Lung (tissue), 12 donors: ENCODE measurements around the gene PCLO. TPM values are rescaled to one million over a fixed set of nuclear protein-coding genes. Genes with fewer than 3 reads are reported as not detected.

Source experiments
- ATAC-seq: fragments of 200-7000 bp; cut with Tn5 transposase; one replicate; pipeline ENCODE4 v1.9.1; 2020; ENCODE audit warnings: moderate number of reproducible peaks; ENCODE audit not compliant: insufficient read depth, low FRiP score
- DNase-seq, 3 donors: peaks; one replicate each; pipeline ENCODE4 v3.0.0-alpha.2; 2013 to 2017
- H3K27ac ChIP-seq, 2 donors: one replicate each; pipeline ENCODE4 v1.5.1; 2013; ENCODE audit warnings: mild to moderate bottlenecking in 2 of 2, moderate library complexity in 2 of 2, control low read depth in 1 of 2, inconsistent platforms in 1 of 2, low read depth in 1 of 2, low read length in 1 of 2
- H3K27me3 ChIP-seq, 3 donors: one replicate each; pipeline ENCODE4 v1.5.1; 2013; ENCODE audit warnings: low read length in 2 of 3; ENCODE audit not compliant: control insufficient read depth in 3 of 3, insufficient read depth in 3 of 3
- H3K36me3 ChIP-seq, 4 donors: one replicate each; pipeline ENCODE4 v1.5.1; 2013; ENCODE audit warnings: low read length in 4 of 4, mild to moderate bottlenecking in 1 of 4, moderate library complexity in 1 of 4; ENCODE audit not compliant: control insufficient read depth in 4 of 4, insufficient read depth in 4 of 4
- H3K4me1 ChIP-seq, 5 donors: one replicate each; pipeline ENCODE4 v1.5.1; 2013; ENCODE audit warnings: low read length in 5 of 5, mild to moderate bottlenecking in 2 of 5, moderate library complexity in 1 of 5; ENCODE audit not compliant: control insufficient read depth in 5 of 5, insufficient read depth in 5 of 5
- H3K4me3 ChIP-seq: one replicate; pipeline ENCODE4 v1.5.1; 2013; ENCODE audit warnings: mild to moderate bottlenecking, control low read depth, moderate library complexity
- H3K9ac ChIP-seq, 2 donors: one replicate each; pipeline ENCODE4 v1.5.1; 2013; ENCODE audit warnings: low read length in 2 of 2, control low read depth in 1 of 2; ENCODE audit not compliant: insufficient read depth in 1 of 2
- H3K9me3 ChIP-seq, 4 donors: one replicate each; pipeline ENCODE4 v1.5.1; 2013; ENCODE audit warnings: low read length in 3 of 4, mild to moderate bottlenecking in 1 of 4, moderate library complexity in 1 of 4; ENCODE audit not compliant: control insufficient read depth in 4 of 4, insufficient read depth in 3 of 4
- WGBS, 2 donors: extraction: QIAGEN DNeasy Blood & Tissue Kit; methylation state at CpG; one replicate each; pipeline ENCODE4 v1.1.7; 2013; 5-methylcytosine and 5-hydroxymethylcytosine counted together
- polyA plus RNA-seq, 2 donors: library from polyadenylated mRNA; stranded (reverse); fragments of 200-250 nt; gene quantifications; one replicate each; pipeline ENCODE4 v1.2.1, GENCODE V29; 2013
- total RNA-seq, 2 donors: library from RNA; depleted of rRNA in 1 of 2; stranded (reverse); fragments of >200 nt in 1 of 2; gene quantifications; one replicate each; pipeline ENCODE4 v1.2.1, GENCODE V29; 2014 to 2021
- TF ChIP-seq, protein P1 (sequence below): IDR thresholded peaks from 2 replicates; pipeline ENCODE4 v1.5.1; 2012; ENCODE audit warnings: mild to moderate bottlenecking; ENCODE audit errors: control extremely low read depth, extremely low read depth
- donor health status: control.
- donor health status: control.
- donor health status: Bipolar disorder and iron deficiency.
- donor health status: healthy.
- donor health status: DM: yes; HTN: yes; CAD: no.

The PCLO gene
- total and polyA plus RNA-seq, 4 donors = 1.0 to 8.3 (median 3.7) TPM

DNA sequence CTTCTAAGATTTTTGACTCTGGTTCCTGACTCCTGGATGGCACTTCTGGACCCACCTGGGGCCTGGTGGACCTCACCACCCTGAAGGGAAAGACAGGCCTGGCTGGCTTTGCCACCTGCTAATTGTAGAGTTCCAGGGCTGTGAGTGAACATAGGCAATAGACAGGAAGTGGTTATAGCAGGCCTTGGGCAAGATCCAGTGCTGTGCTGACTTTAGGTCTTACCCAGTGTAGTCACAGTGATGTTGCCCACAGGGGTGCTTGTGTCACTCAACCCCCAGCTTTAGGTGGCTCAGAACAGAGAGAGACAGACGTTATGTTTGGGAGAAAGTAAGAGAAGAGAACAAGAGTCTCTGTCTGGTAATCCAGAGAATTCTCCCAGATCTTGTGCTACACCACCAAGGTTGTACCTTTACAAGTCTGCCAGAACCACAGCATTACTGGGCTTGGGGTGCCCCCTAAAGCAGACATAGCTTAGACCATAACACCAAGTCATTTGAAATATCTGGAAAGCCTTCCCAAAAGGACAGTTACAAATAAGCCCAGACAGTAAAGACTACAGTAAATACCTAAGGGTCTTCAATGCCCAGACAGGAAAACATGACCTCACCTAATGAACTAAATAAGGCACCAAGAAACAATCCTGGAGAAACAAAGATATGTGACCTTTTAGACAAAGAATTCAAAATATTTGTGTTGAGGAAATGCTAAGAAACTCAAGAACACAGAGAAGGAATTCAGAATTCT, 303.4 kb downstream of the PCLO start:
- Histone ChIP-seq H3K4me1 (no peaks in the 10 kb centered on the region), H3K27ac (no peak overlapping the region), H3K9ac (no peak overlapping the region), H3K36me3 (no peaks in the 10 kb centered on the region), H3K27me3 (no peaks in the 10 kb centered on the region), H3K9me3 (no peaks in the 10 kb centered on the region), H3K4me3 (no peak overlapping the region)
- DNase-seq (no peak), ATAC-seq (no peak)
- 67 to 79% methylated on average over 1 of the region's 1 CpG for WGBS, 2 donors
- TF ChIP-seq, protein P1, sequence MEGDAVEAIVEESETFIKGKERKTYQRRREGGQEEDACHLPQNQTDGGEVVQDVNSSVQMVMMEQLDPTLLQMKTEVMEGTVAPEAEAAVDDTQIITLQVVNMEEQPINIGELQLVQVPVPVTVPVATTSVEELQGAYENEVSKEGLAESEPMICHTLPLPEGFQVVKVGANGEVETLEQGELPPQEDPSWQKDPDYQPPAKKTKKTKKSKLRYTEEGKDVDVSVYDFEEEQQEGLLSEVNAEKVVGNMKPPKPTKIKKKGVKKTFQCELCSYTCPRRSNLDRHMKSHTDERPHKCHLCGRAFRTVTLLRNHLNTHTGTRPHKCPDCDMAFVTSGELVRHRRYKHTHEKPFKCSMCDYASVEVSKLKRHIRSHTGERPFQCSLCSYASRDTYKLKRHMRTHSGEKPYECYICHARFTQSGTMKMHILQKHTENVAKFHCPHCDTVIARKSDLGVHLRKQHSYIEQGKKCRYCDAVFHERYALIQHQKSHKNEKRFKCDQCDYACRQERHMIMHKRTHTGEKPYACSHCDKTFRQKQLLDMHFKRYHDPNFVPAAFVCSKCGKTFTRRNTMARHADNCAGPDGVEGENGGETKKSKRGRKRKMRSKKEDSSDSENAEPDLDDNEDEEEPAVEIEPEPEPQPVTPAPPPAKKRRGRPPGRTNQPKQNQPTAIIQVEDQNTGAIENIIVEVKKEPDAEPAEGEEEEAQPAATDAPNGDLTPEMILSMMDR = no peak

DNA sequence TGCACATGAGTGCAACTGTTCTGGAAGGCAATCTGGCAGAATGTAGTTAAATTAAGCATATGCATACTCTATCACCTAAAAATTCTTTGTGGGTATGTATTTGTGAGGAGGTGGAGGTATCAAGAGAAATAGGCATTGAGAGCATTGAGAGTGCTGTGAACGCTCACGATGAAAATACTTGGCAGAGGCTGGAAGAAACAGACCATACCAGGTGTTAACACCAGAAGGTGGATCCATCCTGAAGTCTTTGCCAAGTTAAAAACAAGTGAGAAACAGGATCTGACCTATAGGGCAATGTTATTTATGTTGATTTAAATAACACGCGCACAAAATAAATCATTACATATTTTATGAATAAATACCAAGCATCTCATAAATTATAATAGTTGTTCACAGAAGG, 311.6 kb downstream of the PCLO start:
- H3K4me3 ChIP-seq = no peak overlapping the region
- TF ChIP-seq, protein P1 = no peak
- 87 to 89% methylated on average over 4 of the region's 4 CpGs for WGBS, 2 donors
- H3K36me3 ChIP-seq = no peaks in the 10 kb centered on the region
- no peak for ATAC-seq
- no peaks in the 10 kb centered on the region for H3K27me3 ChIP-seq
- H3K9me3 ChIP-seq = no peaks in the 10 kb centered on the region
- H3K4me1 ChIP-seq = no peaks in the 10 kb centered on the region
- no peak overlapping the region for H3K9ac ChIP-seq
- DNase-seq = no peak
- no peak overlapping the region for H3K27ac ChIP-seq

DNA sequence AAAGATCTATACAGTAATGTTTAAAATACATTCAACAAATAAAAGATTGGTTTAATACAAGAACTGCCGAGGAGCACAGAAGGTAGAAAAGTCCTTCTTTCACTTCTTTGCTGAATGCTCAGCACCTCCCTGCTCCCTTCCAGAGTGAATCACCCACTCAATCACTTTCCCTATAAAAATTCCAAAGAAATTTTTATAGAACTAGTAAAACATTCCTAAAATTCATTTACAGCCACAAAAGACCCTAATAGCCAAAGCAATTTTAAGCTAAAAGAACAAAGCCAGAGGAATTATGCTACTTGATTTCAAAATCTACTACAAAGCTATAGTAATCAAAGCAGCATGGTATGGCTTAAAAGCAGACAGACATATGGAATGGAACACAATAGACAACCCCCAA, 320.9 kb downstream of the PCLO start:
- H3K27me3 ChIP-seq = no peaks in the 10 kb centered on the region
- H3K4me3 ChIP-seq = no peak overlapping the region
- no peak overlapping the region for H3K27ac ChIP-seq
- DNase-seq (no peak), ATAC-seq (no peak)
- no peak overlapping the region for H3K9ac ChIP-seq
- no peaks in the 10 kb centered on the region for H3K36me3 ChIP-seq
- TF ChIP-seq, protein P1 = no peak
- 77 to 92% methylated on average over 1 of the region's 1 CpG for WGBS, 2 donors
- no peaks in the 10 kb centered on the region for H3K9me3 ChIP-seq
- no peaks in the 10 kb centered on the region for H3K4me1 ChIP-seq

GRCh38 chr7:82840061-82840460, 322.6 kb downstream of the PCLO start:
- H3K36me3 ChIP-seq = no peaks in the 10 kb centered on the region
- no peak overlapping the region for H3K27ac ChIP-seq
- no peaks in the 10 kb centered on the region for H3K4me1 ChIP-seq
- H3K9me3 ChIP-seq = no peaks in the 10 kb centered on the region
- H3K4me3 ChIP-seq = no peak overlapping the region
- WGBS, 2 donors = 69% methylated on average over 3 of the region's 3 CpGs
- DNase-seq = no peak
- TF ChIP-seq, protein P1 = no peak
- ATAC-seq = no peak
- no peaks in the 10 kb centered on the region for H3K27me3 ChIP-seq
- H3K9ac ChIP-seq = no peak overlapping the region
